ENCODE data around the gene TMEM132C.

- TF ChIP-seq CTCF (conservative IDR thresholded peaks at IDR 0.05; ENCODE audit: low read depth, low read length) (no peak), MAFK (IDR thresholded peaks at IDR 0.05; ENCODE audit: low read depth, low read length) (no peak), RFX5 (IDR thresholded peaks at IDR 0.05; ENCODE audit: low read depth, low read length) (no peak), POLR2A (IDR thresholded peaks at IDR 0.05; ENCODE audit: low read depth, low read length) (no peak), BHLHE40 (IDR thresholded peaks at IDR 0.05; ENCODE audit: low read depth, low read length) (no peak), NFE2L2 (IDR thresholded peaks at IDR 0.05; ENCODE audit: low read depth, low read length) (no peak), RAD21 (IDR thresholded peaks at IDR 0.05; ENCODE audit: low read length) (no peak), RCOR1 (IDR thresholded peaks at IDR 0.05; ENCODE audit: insufficient replicate concordance, low read length) (no peak), USF2 (IDR thresholded peaks at IDR 0.05; ENCODE audit: low read depth, low read length) (no peak), CEBPB (IDR thresholded peaks at IDR 0.05; ENCODE audit: low read depth, low read length) (no peak), CHD1 (IDR thresholded peaks at IDR 0.05; ENCODE audit: low read depth, low read length) (no peak), ELK1 (IDR thresholded peaks at IDR 0.05; ENCODE audit: borderline replicate concordance, low read depth, low read length) (no peak)
Measured at GRCh38 chr12:128613837-128614590, 347.0 kb downstream of the TMEM132C start.

Measured in IMR-90 (cell line).